IPS-20b (cell line): ENCODE results near the gene GJA4.

Experiments used
- H3K27ac ChIP-seq: one replicate; pipeline ENCODE4 v1.5.1; 2013; ENCODE audit warnings: low read length
- H3K27me3 ChIP-seq: 2 replicates; pipeline ENCODE4 v1.6.1; 2013; ENCODE audit warnings: mild to moderate bottlenecking, low read length, inconsistent platforms; ENCODE audit not compliant: insufficient read depth
- H3K36me3 ChIP-seq: 2 replicates; pipeline ENCODE4 v1.6.1; 2013; ENCODE audit warnings: low read depth, mild to moderate bottlenecking, inconsistent platforms, low read length, moderate library complexity; ENCODE audit not compliant: insufficient read depth
- H3K4me1 ChIP-seq: 2 replicates; pipeline ENCODE4 v1.6.1; 2013; ENCODE audit warnings: mild to moderate bottlenecking, control low read depth, inconsistent platforms, low read length, moderate library complexity; ENCODE audit not compliant: insufficient read depth
- H3K4me3 ChIP-seq: 2 replicates; pipeline ENCODE4 v1.5.1; 2013; ENCODE audit warnings: mild to moderate bottlenecking, low read length, inconsistent platforms
- H3K9ac ChIP-seq: 2 replicates; pipeline ENCODE4 v1.6.1; 2013; ENCODE audit warnings: low read depth, mild to moderate bottlenecking, inconsistent platforms, low read length, moderate library complexity
- H3K9me3 ChIP-seq: 2 replicates; pipeline ENCODE4 v1.6.1; 2013; ENCODE audit warnings: mild to moderate bottlenecking, low read depth, low read length, inconsistent platforms; ENCODE audit not compliant: insufficient read depth

The GJA4 gene

GRCh38 chr1:34755961-34756360 lies 36.8 kb upstream of the GJA4 start:
- Histone ChIP-seq H3K27ac (no peak overlapping the region), H3K27me3 (no peaks in the 10 kb centered on the region), H3K9ac (no peak overlapping the region), H3K4me1 (0 out of 2 replicates have a peak, but pooled peaks cover 2% of the 10 kb centered on the region), H3K4me3 (no peak overlapping the region), H3K9me3 (no peaks in the 10 kb centered on the region), H3K36me3 (no peaks in the 10 kb centered on the region)

- Histone ChIP-seq H3K4me3 (no peak overlapping the region), H3K36me3 (no peaks in the 10 kb centered on the region), H3K27ac (no peak overlapping the region), H3K9me3 (no peaks in the 10 kb centered on the region), H3K27me3 (no peaks in the 10 kb centered on the region), H3K9ac (no peak overlapping the region), H3K4me1 (0 out of 2 replicates have a peak, but pooled peaks cover 2% of the 10 kb centered on the region)
These were observed 35.4 kb upstream of the GJA4 start for GRCh38 chr1:34757386-34757785.

- H3K9ac ChIP-seq = no peak overlapping the region
- H3K36me3 ChIP-seq = no peaks in the 10 kb centered on the region
- peaks cover 12% of the 10 kb centered on the region; the same call in 1 of the 2 replicates for H3K4me1 ChIP-seq
- no peaks in the 10 kb centered on the region for H3K9me3 ChIP-seq
- H3K4me3 ChIP-seq = no peak overlapping the region
- H3K27me3 ChIP-seq = peaks cover 2% of the 10 kb centered on the region
- H3K27ac ChIP-seq = no peak overlapping the region
These were observed 34.0 kb upstream of the GJA4 start for GRCh38 chr1:34758751-34759150.

GRCh38 chr1:34759503-34760357 lies 33.1 kb upstream of the GJA4 start, which contains the start of gene GJB4:
TSS of gene GJB4 (plus strand) at chr1:34759740. CDS start at chr1:34761255, 1,515 bp downstream.
- no peak within 1 kb of the TSS for H3K4me3 ChIP-seq
- no peak within 1 kb of the TSS for H3K27ac ChIP-seq
- no peaks in the 10 kb centered on the region for H3K9me3 ChIP-seq
- H3K27me3 ChIP-seq = peaks cover 3% of the 10 kb centered on the region
- no peak within 1 kb of the TSS for H3K9ac ChIP-seq
- H3K36me3 ChIP-seq = no peaks in the 10 kb centered on the region
- peaks cover 13% of the 10 kb centered on the region; the same call in 1 of the 2 replicates for H3K4me1 ChIP-seq

- Histone ChIP-seq H3K4me3 (no peak overlapping the region), H3K27me3 (peaks cover 3% of the 10 kb centered on the region), H3K36me3 (no peaks in the 10 kb centered on the region), H3K9me3 (no peaks in the 10 kb centered on the region), H3K27ac (no peak overlapping the region), H3K9ac (no peak overlapping the region), H3K4me1 (peaks cover 13% of the 10 kb centered on the region; the same call in 1 of the 2 replicates)
These were observed 31.5 kb upstream of the GJA4 start for GRCh38 chr1:34761176-34761761.

GRCh38 chr1:34761776-34762307 lies 31.0 kb upstream of the GJA4 start:
- no peak overlapping the region for H3K27ac ChIP-seq
- peaks cover 13% of the 10 kb centered on the region; the same call in 1 of the 2 replicates for H3K4me1 ChIP-seq
- no peak overlapping the region for H3K9ac ChIP-seq
- H3K4me3 ChIP-seq = no peak overlapping the region
- H3K9me3 ChIP-seq = no peaks in the 10 kb centered on the region
- no peaks in the 10 kb centered on the region for H3K36me3 ChIP-seq
- peaks cover 3% of the 10 kb centered on the region for H3K27me3 ChIP-seq

GRCh38 chr1:34762474-34763141 lies 30.2 kb upstream of the GJA4 start:
- Histone ChIP-seq H3K36me3 (no peaks in the 10 kb centered on the region), H3K9me3 (no peaks in the 10 kb centered on the region), H3K27ac (no peak overlapping the region), H3K4me1 (peaks cover 13% of the 10 kb centered on the region; the same call in 1 of the 2 replicates), H3K27me3 (peaks cover 3% of the 10 kb centered on the region), H3K9ac (no peak overlapping the region), H3K4me3 (no peak overlapping the region)

GRCh38 chr1:34763142-34763781 lies 29.5 kb upstream of the GJA4 start:
- Histone ChIP-seq H3K4me1 (peaks cover 13% of the 10 kb centered on the region; the same call in 1 of the 2 replicates), H3K9ac (no peak overlapping the region), H3K27me3 (peaks cover 3% of the 10 kb centered on the region), H3K4me3 (peak overlapping the region; percentile 34; the same call in 1 of the 2 replicates), H3K27ac (no peak overlapping the region), H3K9me3 (no peaks in the 10 kb centered on the region), H3K36me3 (no peaks in the 10 kb centered on the region)

GRCh38 chr1:34768856-34769255 lies 23.9 kb upstream of the GJA4 start:
- peaks cover under 1% of the 10 kb centered on the region for H3K27me3 ChIP-seq
- peaks cover under 1% of the 10 kb centered on the region for H3K4me1 ChIP-seq
- no peak overlapping the region for H3K27ac ChIP-seq
- H3K9me3 ChIP-seq = no peaks in the 10 kb centered on the region
- no peaks in the 10 kb centered on the region for H3K36me3 ChIP-seq
- no peak overlapping the region for H3K4me3 ChIP-seq
- no peak overlapping the region for H3K9ac ChIP-seq

GRCh38 chr1:34770891-34771504 lies 21.8 kb upstream of the GJA4 start:
- H3K36me3 ChIP-seq = no peaks in the 10 kb centered on the region
- no peak overlapping the region for H3K4me3 ChIP-seq
- H3K27ac ChIP-seq = no peak overlapping the region
- no peaks in the 10 kb centered on the region for H3K27me3 ChIP-seq
- H3K9ac ChIP-seq = no peak overlapping the region
- no peaks in the 10 kb centered on the region; the same call in 1 of the 2 replicates for H3K4me1 ChIP-seq
- H3K9me3 ChIP-seq = no peaks in the 10 kb centered on the region
